ENCODE measurements around the gene HEATR9. TPM values are rescaled to one million over a fixed set of nuclear protein-coding genes. Genes with fewer than 3 reads are reported as not detected.
"Not testable (repeated sequence)": the region's sequence is repeated elsewhere in the genome, so short reads cannot be mapped to it uniquely, and the experiment has no call there.

HEATR9 gene
- total RNA-seq, 1 donor from 2014 or later: 0.17 TPM

GRCh38 chr17:35898283-35899070 lies 29.8 kb upstream of the HEATR9 start:
- TF ChIP-seq CTCF (IDR thresholded peaks at IDR 0.05): no peak
- Histone ChIP-seq H3K27ac (no peak overlapping the region), H3K36me3 (no peaks in the 10 kb centered on the region), H3K9me3 (no peaks in the 10 kb centered on the region), H3K4me3 (no peak overlapping the region), H3K4me1 (no peaks in the 10 kb centered on the region), H3K27me3 (no peaks in the 10 kb centered on the region)
- peak; percentile 47 for ATAC-seq
- intact Hi-C loops (cut with DNase I): no loop called here
- DNase-seq: no peak

- H3K4me1 ChIP-seq; intact Hi-C loops (cut with DNase I); H3K36me3 ChIP-seq; DNase-seq; H3K27me3 ChIP-seq; ATAC-seq; H3K9me3 ChIP-seq; H3K27ac ChIP-seq; H3K4me3 ChIP-seq: not testable (repeated sequence)
Measured at GRCh38 chr17:35897772-35898171, 29.1 kb upstream of the HEATR9 start.

- H3K36me3 ChIP-seq: no peaks in the 10 kb centered on the region
- DNase-seq: no peak
- no peak overlapping the region for H3K4me3 ChIP-seq
- H3K27ac ChIP-seq: no peak overlapping the region
- peak; percentile 77 for ATAC-seq
- no peak for TF ChIP-seq CTCF (IDR thresholded peaks at IDR 0.05)
- H3K4me1 ChIP-seq: no peaks in the 10 kb centered on the region
- H3K9me3 ChIP-seq: no peaks in the 10 kb centered on the region
- intact Hi-C loops (cut with DNase I): no loop called here
- H3K27me3 ChIP-seq: no peaks in the 10 kb centered on the region
Measured at GRCh38 chr17:35895636-35896587, 27.2 kb upstream of the HEATR9 start.

- no peak for TF ChIP-seq CTCF (IDR thresholded peaks at IDR 0.05)
- H3K4me1 ChIP-seq: peaks cover 7% of the 10 kb centered on the region
- intact Hi-C loops (cut with DNase I): no loop called here
- H3K9me3 ChIP-seq: no peaks in the 10 kb centered on the region
- no peaks in the 10 kb centered on the region for H3K36me3 ChIP-seq
- H3K27ac ChIP-seq: no peak overlapping the region
- no peak overlapping the region for H3K4me3 ChIP-seq
- ATAC-seq (no peak), DNase-seq (no peak)
- no peaks in the 10 kb centered on the region for H3K27me3 ChIP-seq
Measured at GRCh38 chr17:35894206-35894605, 25.5 kb upstream of the HEATR9 start.

GRCh38 chr17:35893751-35894150 lies 25.1 kb upstream of the HEATR9 start:
- Histone ChIP-seq H3K4me3 (no peak overlapping the region), H3K4me1 (peaks cover 7% of the 10 kb centered on the region), H3K9me3 (no peaks in the 10 kb centered on the region), H3K27me3 (no peaks in the 10 kb centered on the region), H3K36me3 (no peaks in the 10 kb centered on the region), H3K27ac (no peak overlapping the region)
- intact Hi-C loops (cut with DNase I): no loop called here
- TF ChIP-seq CTCF (IDR thresholded peaks at IDR 0.05): no peak
- ATAC-seq (no peak), DNase-seq (no peak)
